Right lobe of liver (tissue), 6 donors: ENCODE measurements around the gene MGME1. TPM values are rescaled to one million over a fixed set of nuclear protein-coding genes. Genes with fewer than 3 reads are reported as not detected.

Source experiments
- ATAC-seq, 4 donors: fragments of 200-7000 bp; cut with Tn5 transposase; one replicate each; pipeline ENCODE4 v1.9.1; 2020; ENCODE audit warnings: mild to moderate bottlenecking in 4 of 4, moderate library complexity in 4 of 4
- DNase-seq, 3 donors: peaks; one replicate each; pipeline ENCODE4 v3.0.0-alpha.2; 2020
- H3K27ac ChIP-seq, 3 donors: fragments of 200-600 bp; one replicate each; pipeline ENCODE4 v1.8.0; 2022
- H3K27me3 ChIP-seq, 2 donors: fragments of 200-600 bp; one replicate each; pipeline ENCODE4 v1.8.0; 2022
- H3K36me3 ChIP-seq, 4 donors: fragments of 200-600 bp; sonication (generic) in 1 of 4; one replicate each; pipeline versions ENCODE4 v1.5.1 to v1.8.0; 2017 to 2022; ENCODE audit warnings: control low read depth in 1 of 4
- H3K4me1 ChIP-seq, 4 donors: fragments of 200-600 bp; sonication (generic) in 1 of 4; one replicate each; pipeline versions ENCODE4 v1.5.1 to v1.8.0; 2017 to 2022; ENCODE audit warnings: control low read depth in 1 of 4
- H3K4me3 ChIP-seq, 3 donors: fragments of 200-600 bp; one replicate each; pipeline ENCODE4 v1.8.0; 2022
- H3K9me3 ChIP-seq, 4 donors: fragments of 200-600 bp; sonication (generic) in 1 of 4; one replicate each; pipeline versions ENCODE4 v1.5.1 to v1.8.0; 2017 to 2022; ENCODE audit warnings: control low read depth in 1 of 4
- CTCF ChIP-seq, 4 donors: fragments of 200-600 bp in 3 of 4; fragments of 450-650 bp in 1 of 4; IDR thresholded peaks; one replicate each; pipeline versions ENCODE4 v1.5.1 to v1.8.0; 2016 to 2022; ENCODE audit warnings: antibody characterized with exemption in 4 of 4, mild to moderate bottlenecking in 2 of 4
- POLR2A ChIP-seq: fragments of 450-650 bp; IDR thresholded peaks from one replicate; pipeline ENCODE4 v1.6.1; 2017; ENCODE audit warnings: antibody characterized with exemption, mild to moderate bottlenecking
- WGBS: methylation state at CpG from one replicate; pipeline ENCODE4 v1.1.6; 2018; ENCODE audit warnings: low coverage, low lambda C conversion rate; ENCODE audit not compliant: insufficient coverage; ENCODE audit errors: missing lambda C conversion rate; 5-methylcytosine and 5-hydroxymethylcytosine counted together
- intact Hi-C, 2 donors: fragments of 100-400 bp; cut with DNase I; formaldehyde crosslinking; loops; one replicate each; pipeline versions ENCODE4 v1.11.2 to v1.14.1; 2022
- total RNA-seq, 6 experiments: library from RNA; depleted of rRNA in 2 of 6; stranded (reverse); fragments of >200 nt in 2 of 6; fragmentation: NEBNext Ultra II Directional in 3 of 6; extraction: Animal tissue kit (Norgen Biotek cat#: 25700) in 3 of 6; gene quantifications; one replicate each; pipeline versions ENCODE4 v1.1.0 to v1.2.4, GENCODE V29; 2016 to 2023
- donor health status: DM: no; HTN: yes; CAD: no.
- donor health status: DM: no; HTN: no; CAD: no.
- donor health status: DM: no; HTN: no; CAD: no.
- donor health status: DM: no; HTN: yes; CAD: no.
- donor health status: DM: no; HTN: yes; CAD: no.

The MGME1 gene
- total RNA-seq, 6 experiments from 2014 or later: 6.0 to 8.4 (median 7.5) TPM

- Histone ChIP-seq H3K27ac (no peak overlapping the region), H3K4me1 (peaks cover 0 to 6% (median 0%) of the 10 kb centered on the region in 4 donors), H3K36me3 (no peaks in the 10 kb centered on the region), H3K9me3 (no peaks in the 10 kb centered on the region), H3K27me3 (no peaks in the 10 kb centered on the region), H3K4me3 (no peak overlapping the region)
- intact Hi-C loops: no loop called here
- WGBS: 18% methylated on average over 16 of the region's 16 CpGs
- TF ChIP-seq POLR2A (no peak), CTCF (IDR thresholded peaks at IDR 0.05) (peak; percentile 93 to 97 (median 96))
- DNase-seq: no peak
- peak; percentile 76 to 90 (median 84) for ATAC-seq
Observed at GRCh38 chr20:17995967-17996819, 27.4 kb downstream of the MGME1 start.

DNA sequence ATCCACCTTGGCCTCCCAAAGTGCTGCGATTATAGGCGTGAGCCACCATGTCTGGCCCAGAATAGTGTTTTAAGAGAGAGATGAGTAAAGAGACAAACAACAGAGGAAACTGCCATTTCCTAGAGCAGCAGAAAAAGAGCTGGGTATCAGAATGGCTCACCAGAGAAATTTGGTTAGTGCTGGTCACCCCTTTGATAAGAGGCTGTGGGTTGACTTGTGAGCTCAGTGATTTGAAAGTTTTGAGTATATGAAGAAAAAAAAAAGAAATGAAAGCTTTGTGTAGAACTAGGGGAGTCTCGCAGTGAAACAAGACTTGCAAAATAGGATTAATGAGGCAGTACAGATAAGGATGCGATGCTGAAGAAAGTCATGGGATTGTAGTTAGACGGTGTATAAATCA, 29.6 kb downstream of the MGME1 start:
- H3K27me3 ChIP-seq: no peaks in the 10 kb centered on the region
- no peak overlapping the region for H3K27ac ChIP-seq
- intact Hi-C loops: no loop called here
- H3K4me1 ChIP-seq: peaks cover 0 to 13% (median 0%) of the 10 kb centered on the region in 4 donors
- WGBS: 90% methylated on average over 5 of the region's 5 CpGs
- H3K36me3 ChIP-seq: no peaks in the 10 kb centered on the region
- no peak overlapping the region for H3K4me3 ChIP-seq
- TF ChIP-seq CTCF (IDR thresholded peaks at IDR 0.05): no peak
- TF ChIP-seq POLR2A: no peak
- no peaks in the 10 kb centered on the region for H3K9me3 ChIP-seq
- DNase-seq: no peak
- ATAC-seq: no peak

- 81% methylated on average over 4 of the region's 4 CpGs for WGBS
- H3K27me3 ChIP-seq: no peaks in the 10 kb centered on the region
- H3K36me3 ChIP-seq: no peaks in the 10 kb centered on the region
- ATAC-seq (no peak), DNase-seq (no peak)
- intact Hi-C loops: no loop called here
- H3K4me1 ChIP-seq: peaks cover 0 to 13% (median 0%) of the 10 kb centered on the region in 4 donors
- no peak overlapping the region for H3K4me3 ChIP-seq
- H3K27ac ChIP-seq: no peak overlapping the region
- TF ChIP-seq CTCF (IDR thresholded peaks at IDR 0.05) (no peak), POLR2A (no peak)
- H3K9me3 ChIP-seq: no peaks in the 10 kb centered on the region
Observed at GRCh38 chr20:17999566-17999965, 30.7 kb downstream of the MGME1 start.

DNA sequence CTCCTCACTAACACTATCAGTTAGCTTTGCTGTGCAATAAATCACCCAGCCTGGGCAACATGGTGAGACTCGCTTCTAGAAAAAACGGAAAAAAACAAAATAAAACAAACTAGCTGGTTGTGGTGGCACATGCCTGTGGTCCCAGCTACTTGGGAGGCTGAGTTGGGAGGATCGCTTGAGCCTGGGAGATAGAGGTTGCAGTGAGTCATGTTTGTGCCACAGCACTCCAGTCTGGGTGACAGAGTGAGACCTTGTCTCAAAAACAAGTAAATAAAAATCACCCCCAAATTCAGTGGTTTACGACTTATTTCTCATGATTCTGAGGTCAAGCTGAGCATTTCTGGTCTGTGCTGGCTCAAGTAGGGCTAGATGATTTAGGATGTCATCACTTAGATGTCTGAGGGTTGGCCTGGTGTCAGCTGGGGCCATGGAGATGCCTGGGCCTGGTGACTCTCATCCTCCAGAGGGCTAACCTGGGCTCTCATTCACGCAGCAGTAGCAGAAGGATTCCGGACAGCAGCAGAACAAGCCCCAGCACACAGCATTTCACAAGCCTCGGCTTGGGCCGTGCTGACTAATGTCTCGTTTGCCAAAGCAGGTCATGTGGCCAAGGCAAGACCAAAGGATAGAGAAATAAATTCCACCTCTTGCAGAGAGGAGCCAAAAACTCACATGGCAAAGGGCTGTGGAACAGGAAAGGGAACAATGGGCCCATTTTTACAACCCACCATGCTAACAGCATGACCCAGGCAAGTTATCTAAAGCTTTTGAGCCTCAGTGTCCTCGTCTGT, 32.5 kb downstream of the MGME1 start:
- Histone ChIP-seq H3K27ac (no peak overlapping the region), H3K27me3 (no peaks in the 10 kb centered on the region), H3K9me3 (no peaks in the 10 kb centered on the region), H3K36me3 (no peaks in the 10 kb centered on the region), H3K4me3 (no peak overlapping the region), H3K4me1 (peaks cover 0 to 17% (median 0%) of the 10 kb centered on the region in 4 donors)
- WGBS: 50% methylated on average over 9 of the region's 10 CpGs
- ATAC-seq: peak; percentile 95 to 98 (median 97)
- DNase-seq: peak; percentile 69 to 86 (median 84)
- TF ChIP-seq CTCF (IDR thresholded peaks at IDR 0.05) (peak in 1 of 4 donors; percentile 3), POLR2A (no peak)
- intact Hi-C loops: no loop called here
